Keratinocyte (primary cell): ENCODE data around the gene KRTAP12-4.

Source experiments
- CTCF ChIP-seq, 3 experiments: IDR thresholded peaks in 1 of 3; conservative IDR thresholded peaks in 1 of 3; optimal IDR thresholded peaks in 1 of 3; 2 replicates in 2 of 3; 3 replicates in 1 of 3; pipeline versions ENCODE3 to v1.5.1; 2011; ENCODE audit warnings: low read length in 3 of 3, mild to moderate bottlenecking in 3 of 3, moderate library complexity in 2 of 3, control low read depth in 1 of 3, inconsistent platforms in 1 of 3; ENCODE audit not compliant: insufficient read depth in 2 of 3; ENCODE audit errors: extremely low read depth in 1 of 3
- EZH2 ChIP-seq: IDR thresholded peaks from one replicate; pipeline ENCODE4 v1.6.1; 2012; ENCODE audit warnings: inconsistent platforms, mild to moderate bottlenecking, low read length, moderate library complexity

GRCh38 chr21:44656868-44657267, 2.4 kb upstream of the KRTAP12-4 start:
- TF ChIP-seq CTCF (optimal IDR thresholded peaks at IDR 0.05 in 1 of 3, IDR thresholded peaks at IDR 0.05 in 1 of 3, conservative IDR thresholded peaks at IDR 0.05 in 1 of 3; ENCODE audit: extremely low read depth in 1 of 3, insufficient read depth in 2 of 3, low read length in 3 of 3) (no peak), EZH2 (no peak)
